ENCODE results near the gene SLC35E2B.
"Not testable (repeated sequence)": the region's sequence is repeated elsewhere in the genome, so short reads cannot be mapped to it uniquely, and the experiment has no call there.

SLC35E2B gene

GRCh38 chr1:1689526-1689925, 3.1 kb downstream of the SLC35E2B start:
- not testable (repeated sequence) for H4K8ac ChIP-seq (ENCODE audit: low read depth, low read length); H2AK5ac ChIP-seq (ENCODE audit: low read depth, low read length); DNase-seq (ENCODE audit: low spot score); H3K4me2 ChIP-seq (ENCODE audit: insufficient read depth, low read length, poor library complexity, severe bottlenecking); H3K4me1 ChIP-seq (ENCODE audit: control insufficient read depth in 2 of 2, insufficient read depth in 1 of 2, low read depth in 1 of 2, low read length in 2 of 2); H3K9me3 ChIP-seq (replicated peaks in 1 of 2; ENCODE audit: control insufficient read depth in 2 of 2, insufficient read depth in 1 of 2, low read depth in 1 of 2, low read length in 2 of 2); H3K4me3 ChIP-seq (ENCODE audit: low read length in 2 of 2); H3K18ac ChIP-seq (ENCODE audit: low read length); H3K79me1 ChIP-seq (ENCODE audit: low read depth, low read length); H3K14ac ChIP-seq (ENCODE audit: low read length); H3K9ac ChIP-seq (ENCODE audit: low read depth, low read length, poor library complexity); H2BK15ac ChIP-seq (ENCODE audit: low read length); H3K4ac ChIP-seq (ENCODE audit: low read length); H2BK120ac ChIP-seq (ENCODE audit: low read depth, low read length); H3K27ac ChIP-seq (replicated peaks; ENCODE audit: low read length); H2BK5ac ChIP-seq (ENCODE audit: low read length); H4K91ac ChIP-seq (ENCODE audit: low read depth, low read length, poor library complexity); H2AFZ ChIP-seq (ENCODE audit: low read length); H3K27me3 ChIP-seq (ENCODE audit: control insufficient read depth in 3 of 3, insufficient read depth in 3 of 3, low read depth in 1 of 3, low read length in 3 of 3); H2BK12ac ChIP-seq (ENCODE audit: low read length); H3K23ac ChIP-seq (ENCODE audit: low read depth, low read length, poor library complexity)
- no CpG with 5 or more reads among the region's 7 CpGs for WGBS, 2 donors (ENCODE audit: extremely low coverage in 2 of 2, insufficient read length in 2 of 2, insufficient replicate concordance in 1 of 2)
- peaks cover 0 to 16% of the 10 kb centered on the region in 2 donors for H3K36me3 ChIP-seq (replicated peaks in 1 of 2; ENCODE audit: control insufficient read depth in 2 of 2, insufficient read depth in 2 of 2, low read length in 2 of 2)

- no peak overlapping the region for H3K18ac ChIP-seq (ENCODE audit: low read length)
- no peaks in the 10 kb centered on the region for H3K27me3 ChIP-seq (ENCODE audit: control insufficient read depth in 3 of 3, insufficient read depth in 3 of 3, low read depth in 1 of 3, low read length in 3 of 3)
- H2AFZ ChIP-seq (ENCODE audit: low read length) = no peak overlapping the region
- WGBS, 2 donors (ENCODE audit: extremely low coverage in 2 of 2, insufficient read length in 2 of 2, insufficient replicate concordance in 1 of 2) = no CpG with 5 or more reads among the region's 9 CpGs
- no peak overlapping the region for H3K23ac ChIP-seq (ENCODE audit: low read depth, low read length, poor library complexity)
- no peak overlapping the region for H3K4ac ChIP-seq (ENCODE audit: low read length)
- H3K4me3 ChIP-seq (ENCODE audit: low read length in 2 of 2) = no peak overlapping the region
- no peak overlapping the region for H2BK15ac ChIP-seq (ENCODE audit: low read length)
- no peak overlapping the region for H4K91ac ChIP-seq (ENCODE audit: low read depth, low read length, poor library complexity)
- no peak overlapping the region for H3K4me2 ChIP-seq (ENCODE audit: insufficient read depth, low read length, poor library complexity, severe bottlenecking)
- no peak overlapping the region for H3K27ac ChIP-seq (replicated peaks; ENCODE audit: low read length)
- H3K9me3 ChIP-seq (replicated peaks in 1 of 2; ENCODE audit: control insufficient read depth in 2 of 2, insufficient read depth in 1 of 2, low read depth in 1 of 2, low read length in 2 of 2) = no peaks in the 10 kb centered on the region
- no peak overlapping the region for H3K14ac ChIP-seq (ENCODE audit: low read length)
- no peaks in the 10 kb centered on the region for H3K4me1 ChIP-seq (ENCODE audit: control insufficient read depth in 2 of 2, insufficient read depth in 1 of 2, low read depth in 1 of 2, low read length in 2 of 2)
- H2BK12ac ChIP-seq (ENCODE audit: low read length) = no peak overlapping the region
- DNase-seq (ENCODE audit: low spot score) = no peak
- peaks cover 0 to 26% of the 10 kb centered on the region in 2 donors for H3K36me3 ChIP-seq (replicated peaks in 1 of 2; ENCODE audit: control insufficient read depth in 2 of 2, insufficient read depth in 2 of 2, low read length in 2 of 2)
- no peak overlapping the region for H4K8ac ChIP-seq (ENCODE audit: low read depth, low read length)
- H2BK120ac ChIP-seq (ENCODE audit: low read depth, low read length) = no peak overlapping the region
- H3K79me1 ChIP-seq (ENCODE audit: low read depth, low read length) = peaks cover 15% of the 10 kb centered on the region
- H3K9ac ChIP-seq (ENCODE audit: low read depth, low read length, poor library complexity) = no peak overlapping the region
- H2BK5ac ChIP-seq (ENCODE audit: low read length) = no peak overlapping the region
- no peak overlapping the region for H2AK5ac ChIP-seq (ENCODE audit: low read depth, low read length)
Measured at GRCh38 chr1:1687846-1688245, 4.7 kb downstream of the SLC35E2B start.

GRCh38 chr1:1684031-1684681, 8.4 kb downstream of the SLC35E2B start:
- Histone ChIP-seq H2BK12ac (ENCODE audit: low read length) (no peak overlapping the region), H3K14ac (ENCODE audit: low read length) (no peak overlapping the region), H3K9me3 (replicated peaks in 1 of 2; ENCODE audit: control insufficient read depth in 2 of 2, insufficient read depth in 1 of 2, low read depth in 1 of 2, low read length in 2 of 2) (no peaks in the 10 kb centered on the region), H2BK120ac (ENCODE audit: low read depth, low read length) (no peak overlapping the region), H3K36me3 (replicated peaks in 1 of 2; ENCODE audit: control insufficient read depth in 2 of 2, insufficient read depth in 2 of 2, low read length in 2 of 2) (peaks cover 0 to 29% of the 10 kb centered on the region in 2 donors), H2BK5ac (ENCODE audit: low read length) (no peak overlapping the region), H3K4me1 (ENCODE audit: control insufficient read depth in 2 of 2, insufficient read depth in 1 of 2, low read depth in 1 of 2, low read length in 2 of 2) (no peaks in the 10 kb centered on the region), H2AK5ac (ENCODE audit: low read depth, low read length) (no peak overlapping the region), H4K91ac (ENCODE audit: low read depth, low read length, poor library complexity) (no peak overlapping the region), H2BK15ac (ENCODE audit: low read length) (no peak overlapping the region), H3K4me3 (ENCODE audit: low read length in 2 of 2) (no peak overlapping the region), H4K8ac (ENCODE audit: low read depth, low read length) (no peak overlapping the region), H3K23ac (ENCODE audit: low read depth, low read length, poor library complexity) (no peak overlapping the region), H3K79me1 (ENCODE audit: low read depth, low read length) (peaks cover 14% of the 10 kb centered on the region), H2AFZ (ENCODE audit: low read length) (no peak overlapping the region), H3K27ac (replicated peaks; ENCODE audit: low read length) (no peak overlapping the region), H3K9ac (ENCODE audit: low read depth, low read length, poor library complexity) (no peak overlapping the region), H3K27me3 (ENCODE audit: control insufficient read depth in 3 of 3, insufficient read depth in 3 of 3, low read depth in 1 of 3, low read length in 3 of 3) (no peaks in the 10 kb centered on the region), H3K4me2 (ENCODE audit: insufficient read depth, low read length, poor library complexity, severe bottlenecking) (no peak overlapping the region), H3K4ac (ENCODE audit: low read length) (no peak overlapping the region), H3K18ac (ENCODE audit: low read length) (no peak overlapping the region)
- no CpG with 5 or more reads among the region's 28 CpGs for WGBS, 2 donors (ENCODE audit: extremely low coverage in 2 of 2, insufficient read length in 2 of 2, insufficient replicate concordance in 1 of 2)
- no peak for DNase-seq (ENCODE audit: low spot score)

GRCh38 chr1:1683104-1683905, 9.3 kb downstream of the SLC35E2B start:
- Histone ChIP-seq H2AFZ (ENCODE audit: low read length) (no peak overlapping the region), H3K4me1 (ENCODE audit: control insufficient read depth in 2 of 2, insufficient read depth in 1 of 2, low read depth in 1 of 2, low read length in 2 of 2) (peaks cover 0 to 6% of the 10 kb centered on the region in 2 donors), H3K9me3 (replicated peaks in 1 of 2; ENCODE audit: control insufficient read depth in 2 of 2, insufficient read depth in 1 of 2, low read depth in 1 of 2, low read length in 2 of 2) (no peaks in the 10 kb centered on the region), H4K8ac (ENCODE audit: low read depth, low read length) (no peak overlapping the region), H3K27me3 (ENCODE audit: control insufficient read depth in 3 of 3, insufficient read depth in 3 of 3, low read depth in 1 of 3, low read length in 3 of 3) (no peaks in the 10 kb centered on the region), H3K36me3 (replicated peaks in 1 of 2; ENCODE audit: control insufficient read depth in 2 of 2, insufficient read depth in 2 of 2, low read length in 2 of 2) (peaks cover 1 to 28% of the 10 kb centered on the region in 2 donors), H3K4ac (ENCODE audit: low read length) (no peak overlapping the region), H2BK120ac (ENCODE audit: low read depth, low read length) (no peak overlapping the region), H3K18ac (ENCODE audit: low read length) (no peak overlapping the region), H2AK5ac (ENCODE audit: low read depth, low read length) (no peak overlapping the region), H3K9ac (ENCODE audit: low read depth, low read length, poor library complexity) (peak overlapping the region; percentile 0), H2BK15ac (ENCODE audit: low read length) (no peak overlapping the region), H3K14ac (ENCODE audit: low read length) (no peak overlapping the region), H2BK12ac (ENCODE audit: low read length) (no peak overlapping the region), H4K91ac (ENCODE audit: low read depth, low read length, poor library complexity) (no peak overlapping the region), H3K23ac (ENCODE audit: low read depth, low read length, poor library complexity) (no peak overlapping the region), H3K4me2 (ENCODE audit: insufficient read depth, low read length, poor library complexity, severe bottlenecking) (no peak overlapping the region), H3K79me1 (ENCODE audit: low read depth, low read length) (peaks cover 15% of the 10 kb centered on the region), H3K4me3 (ENCODE audit: low read length in 2 of 2) (no peak overlapping the region), H3K27ac (replicated peaks; ENCODE audit: low read length) (no peak overlapping the region), H2BK5ac (ENCODE audit: low read length) (no peak overlapping the region)
- WGBS, 2 donors (ENCODE audit: extremely low coverage in 2 of 2, insufficient read length in 2 of 2, insufficient replicate concordance in 1 of 2) = no CpG with 5 or more reads among the region's 26 CpGs
- DNase-seq (ENCODE audit: low spot score) = no peak

Measured in neuronal stem cell (in vitro differentiated cells).